Loucy (cell line): ENCODE results near the gene FXYD6.

ENCODE experiments used
- CTCF ChIP-seq: fragments of 200-600 bp; sonication (generic); conservative IDR thresholded peaks from 2 replicates; pipeline ENCODE4 v1.5.1; 2014; ENCODE audit warnings: mild to moderate bottlenecking, antibody characterized with exemption, low read length
- EZH2phosphoT487 ChIP-seq: fragments of 200-600 bp; IDR thresholded peaks from 2 replicates; pipeline ENCODE4 v1.6.1; 2018; ENCODE audit warnings: antibody characterized with exemption, mild to moderate bottlenecking, moderate library complexity, borderline replicate concordance

GRCh38 chr11:117923275-117923674 lies 46.8 kb upstream of the FXYD6 start:
- TF ChIP-seq CTCF (no peak), EZH2phosphoT487 (no peak)
